AG04449 (cell line): Measurements from ENCODE around the gene ACBD3.
A peak's percentile ranks its signal among the peaks of the same experiment; 100 is the strongest.

ENCODE experiments used
- CTCF ChIA-PET: fragments of 350-600 bp; formaldehyde crosslinking; extraction: SDS; loops from one replicate; lab custom pipeline; 2021; ENCODE audit warnings: antibody characterized with exemption; lab: Yijun Ruan, JAX
- POLR2A ChIA-PET: fragments of 400-600, 350-600 bp; formaldehyde crosslinking; extraction: SDS; loops from one replicate; lab custom pipeline; 2020; ENCODE audit warnings: antibody characterized with exemption, inconsistent platforms; lab: Yijun Ruan, JAX
- DNase-seq: peaks from one replicate; pipeline ENCODE4 v3.0.0-alpha.2; 2010; ENCODE audit warnings: low read depth, low spot score
- H3K4me3 ChIP-seq: 2 replicates; pipeline ENCODE4 v1.5.1; 2011; ENCODE audit warnings: low read depth, mild to moderate bottlenecking, control low read depth, low read length
- TF ChIP-seq, protein P1 (sequence below): IDR thresholded peaks from one replicate; pipeline ENCODE4 v1.5.1; 2011; ENCODE audit warnings: mild to moderate bottlenecking, moderate library complexity, low read length, control low read depth, inconsistent platforms; ENCODE audit not compliant: insufficient read depth; ENCODE audit errors: missing control alignments

Gene ACBD3

DNA sequence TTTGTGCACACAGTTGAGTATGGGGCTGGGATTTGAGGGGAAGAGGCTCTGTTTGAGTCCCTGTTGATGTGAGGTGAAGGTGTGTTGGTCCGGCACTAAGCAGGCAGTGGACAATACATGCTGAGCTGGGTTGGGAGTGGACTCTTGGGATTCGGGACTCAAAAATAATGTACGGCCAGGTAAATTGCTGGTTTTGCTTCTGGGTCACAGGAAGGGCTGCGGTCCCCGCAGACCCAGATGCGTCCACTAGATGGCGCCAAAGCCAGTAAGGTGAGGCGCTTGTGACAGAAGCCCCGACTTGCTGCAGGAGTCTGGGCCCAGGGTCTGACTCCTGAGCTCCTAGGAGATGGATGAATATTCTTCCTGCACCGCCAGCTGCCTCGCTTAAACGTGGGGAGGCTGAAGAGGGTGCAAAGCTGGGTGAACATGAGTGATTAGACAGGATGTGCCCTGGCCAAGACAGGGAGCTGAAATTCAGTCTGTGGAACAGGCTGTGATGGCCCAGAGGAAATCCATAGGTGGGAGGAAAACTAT, 61.4 kb downstream of the ACBD3 start:
- no peak overlapping the region; the same call in 1 of the 2 replicates for H3K4me3 ChIP-seq
- POLR2A ChIA-PET, result interaction anchor here (0.9 kb wide), 2 partner anchors 11 to 70 kb away, joined by 3 to 7 read pairs; no protein-coding TSS in a partner anchor
- TF ChIP-seq, protein P1, sequence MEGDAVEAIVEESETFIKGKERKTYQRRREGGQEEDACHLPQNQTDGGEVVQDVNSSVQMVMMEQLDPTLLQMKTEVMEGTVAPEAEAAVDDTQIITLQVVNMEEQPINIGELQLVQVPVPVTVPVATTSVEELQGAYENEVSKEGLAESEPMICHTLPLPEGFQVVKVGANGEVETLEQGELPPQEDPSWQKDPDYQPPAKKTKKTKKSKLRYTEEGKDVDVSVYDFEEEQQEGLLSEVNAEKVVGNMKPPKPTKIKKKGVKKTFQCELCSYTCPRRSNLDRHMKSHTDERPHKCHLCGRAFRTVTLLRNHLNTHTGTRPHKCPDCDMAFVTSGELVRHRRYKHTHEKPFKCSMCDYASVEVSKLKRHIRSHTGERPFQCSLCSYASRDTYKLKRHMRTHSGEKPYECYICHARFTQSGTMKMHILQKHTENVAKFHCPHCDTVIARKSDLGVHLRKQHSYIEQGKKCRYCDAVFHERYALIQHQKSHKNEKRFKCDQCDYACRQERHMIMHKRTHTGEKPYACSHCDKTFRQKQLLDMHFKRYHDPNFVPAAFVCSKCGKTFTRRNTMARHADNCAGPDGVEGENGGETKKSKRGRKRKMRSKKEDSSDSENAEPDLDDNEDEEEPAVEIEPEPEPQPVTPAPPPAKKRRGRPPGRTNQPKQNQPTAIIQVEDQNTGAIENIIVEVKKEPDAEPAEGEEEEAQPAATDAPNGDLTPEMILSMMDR, result peak; percentile 93
- no peak for DNase-seq
- CTCF ChIA-PET, result interaction anchor here (0.6 to 7.7 kb wide), 72 partner anchors 8 to 462 kb away, joined by 3 to 282 read pairs (median 5); partner anchors contain the start of genes ACBD3, H3-3A, LIN9 and MIXL1

DNA sequence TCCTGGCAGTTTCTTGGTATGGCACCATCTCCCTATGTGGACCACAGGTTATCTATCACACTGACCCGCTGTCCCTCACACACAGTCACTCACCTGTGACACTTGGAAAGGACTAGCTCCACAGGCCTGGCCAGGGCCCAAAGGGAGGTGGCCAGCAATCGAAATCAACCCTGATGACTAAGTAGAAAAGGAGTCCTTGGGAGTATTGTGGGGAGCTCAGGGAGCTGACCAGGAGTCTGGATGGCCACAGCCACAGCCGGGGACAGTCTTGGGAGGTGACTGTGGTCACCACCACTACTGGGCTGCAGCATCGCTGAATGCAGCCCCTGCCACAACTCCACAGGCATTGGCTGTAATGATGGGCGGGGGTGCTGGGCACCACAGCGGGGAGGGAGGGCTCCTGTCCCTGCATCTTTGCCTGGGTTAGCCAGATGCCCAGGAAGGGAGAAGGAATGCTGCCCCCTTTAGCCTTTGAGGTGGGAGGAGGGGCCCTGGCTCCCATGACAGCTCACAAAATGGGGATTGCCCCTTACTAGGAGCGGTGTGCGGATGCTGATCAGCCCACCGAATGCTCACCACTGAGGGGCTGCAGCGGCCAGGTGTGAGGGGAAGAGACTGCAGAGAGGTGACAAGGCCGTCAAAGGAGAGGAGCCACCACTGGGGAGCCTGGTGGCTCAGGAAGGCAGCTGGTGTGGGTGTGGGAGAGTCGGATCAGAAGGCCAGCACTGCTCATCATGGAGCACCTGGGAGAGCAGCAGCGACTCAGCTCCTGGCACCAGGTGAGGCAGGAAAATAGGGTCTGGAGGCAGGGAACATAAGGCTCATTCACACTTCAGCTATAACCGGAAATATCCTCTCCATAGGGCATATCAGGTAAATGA, 62.7 kb downstream of the ACBD3 start:
- TF ChIP-seq, protein P1, result no peak
- ChIA-PET POLR2A (no interaction called here), CTCF (interaction anchor here (0.7 to 7.7 kb wide), 31 partner anchors 9 to 284 kb away, joined by 3 to 282 read pairs (median 10); partner anchors contain the start of genes H3-3A and PARP1)
- no peak for DNase-seq
- no peak overlapping the region; the same call in 1 of the 2 replicates for H3K4me3 ChIP-seq

DNA sequence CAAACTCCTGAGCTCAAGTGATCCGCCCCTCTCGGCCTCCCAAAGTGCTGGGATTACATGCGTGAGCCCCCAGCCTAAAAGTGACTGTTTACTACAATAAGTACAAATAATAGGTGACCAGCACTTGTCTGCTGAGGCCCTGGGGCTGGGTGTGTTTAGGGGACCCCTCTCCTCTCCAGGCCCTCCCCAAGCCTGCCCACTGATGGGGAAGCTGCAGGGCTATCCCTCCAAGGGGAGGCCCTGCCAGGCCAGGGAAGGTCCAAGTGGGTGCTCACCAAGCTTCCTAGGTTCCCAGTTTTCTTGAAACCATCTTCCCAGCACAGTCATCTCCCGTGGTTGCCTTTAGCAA, 63.4 kb downstream of the ACBD3 start:
- POLR2A ChIA-PET, result no interaction called here
- TF ChIP-seq, protein P1, result no peak

DNA sequence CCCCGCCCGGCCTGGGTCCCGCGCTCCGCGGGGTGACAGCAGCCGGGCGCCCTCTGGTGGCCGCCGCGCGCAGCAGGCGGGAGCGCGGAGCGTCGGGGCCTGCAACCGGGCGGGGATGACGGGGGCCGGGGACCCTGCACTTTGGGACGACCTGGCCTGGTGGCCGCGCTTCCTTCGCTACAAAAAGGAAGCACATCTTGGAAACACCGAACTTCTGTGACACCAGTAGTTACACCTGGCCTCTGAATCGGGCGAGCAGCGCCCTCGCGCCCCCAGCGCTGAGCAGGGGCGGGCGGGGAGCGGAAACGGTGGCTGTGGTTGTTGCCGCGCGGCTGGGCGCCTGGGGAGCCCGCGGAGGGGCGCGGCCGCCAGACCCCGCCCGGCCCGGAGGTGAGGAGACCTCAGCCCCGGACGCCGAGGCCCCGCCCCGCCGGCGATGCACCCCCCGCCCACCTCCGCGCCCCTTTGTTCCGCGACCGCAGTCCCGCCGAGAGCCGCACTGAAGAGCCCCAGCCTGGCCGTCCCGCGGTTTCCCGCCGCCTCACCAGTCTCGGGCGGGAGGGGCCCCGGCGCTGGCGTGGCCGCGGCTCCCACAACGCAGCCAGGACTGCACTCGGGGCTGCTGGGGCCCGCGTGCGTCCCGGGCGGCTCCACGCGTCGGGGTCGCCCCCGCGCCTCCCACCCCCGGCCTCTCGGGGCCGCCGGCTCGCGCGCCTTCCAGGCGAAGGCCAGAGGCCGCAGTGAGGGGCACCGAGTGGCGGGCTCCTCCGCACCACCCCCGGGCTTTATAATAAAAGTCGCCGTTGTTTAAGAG, 64.7 kb downstream of the ACBD3 start:
- TF ChIP-seq, protein P1, result peak; percentile 66
- DNase-seq, result no peak
- CTCF ChIA-PET, result interaction anchor here (0.8 to 7.7 kb wide), 19 partner anchors 11 to 286 kb away, joined by 3 to 282 read pairs (median 7); partner anchors contain the start of gene PARP1
- POLR2A ChIA-PET, result no interaction called here
- H3K4me3 ChIP-seq, result peak overlapping the region; percentile 70

More for the DNA sequence above, 63.4 kb downstream of the ACBD3 start:
- no peak for DNase-seq
- no peak overlapping the region; the same call in 1 of the 2 replicates for H3K4me3 ChIP-seq
- CTCF ChIA-PET, result interaction anchor here (0.7 to 7.7 kb wide), 17 partner anchors 10 to 284 kb away, joined by 3 to 282 read pairs (median 9); partner anchors contain the start of genes H3-3A and PARP1

DNA sequence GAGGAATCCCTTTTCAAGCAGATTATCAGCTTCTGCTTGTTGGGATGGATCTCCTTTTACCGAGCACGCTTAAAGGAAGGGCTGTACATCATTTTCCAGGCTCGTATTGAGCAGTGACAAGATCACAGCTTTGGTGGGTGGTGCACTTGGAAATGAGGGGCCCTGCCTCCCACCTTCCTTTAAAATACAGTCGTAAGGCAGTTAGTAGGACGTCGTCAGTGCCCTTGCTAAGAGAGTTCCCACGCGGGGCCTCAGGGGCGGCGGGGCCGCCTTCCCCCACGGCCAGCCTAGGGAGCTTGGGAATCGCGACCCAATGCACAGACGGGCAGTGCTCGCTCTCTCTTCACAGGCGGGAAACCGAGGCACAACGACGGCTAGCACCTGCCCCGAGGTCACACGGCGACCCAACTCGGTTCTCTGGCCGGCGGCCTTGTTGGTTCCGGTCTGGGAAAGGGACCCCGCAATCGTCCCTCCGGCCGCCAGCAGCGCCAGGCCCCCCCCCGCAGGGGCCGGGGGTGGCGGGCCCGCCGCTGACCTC, 65.4 kb downstream of the ACBD3 start:
- peak overlapping the region; percentile 29 for H3K4me3 ChIP-seq
- TF ChIP-seq, protein P1, result no peak
- ChIA-PET CTCF (interaction anchor here (0.8 to 7.7 kb wide), 23 partner anchors 10 to 286 kb away, joined by 3 to 282 read pairs (median 5); partner anchors contain the start of genes PARP1 and SDE2), POLR2A (no interaction called here)
- no peak for DNase-seq
